HG03442 (cell line): Measurements from ENCODE around the gene ZNHIT2.
"Not testable (repeated sequence)": the region's sequence is repeated elsewhere in the genome, so short reads cannot be mapped to it uniquely, and the experiment has no call there.

Source experiments
- ATAC-seq: cut with Tn5 transposase; IDR thresholded peaks from one replicate; pipeline ENCODE4 v1.9.1; 2021; ENCODE audit warnings: mild to moderate bottlenecking, moderate library complexity; ENCODE audit not compliant: unreplicated experiment

Gene ZNHIT2

GRCh38 chr11:65121447-65121864 is 4.0 kb upstream of the ZNHIT2 start:
- no peak for ATAC-seq

- no peak for ATAC-seq
These were observed 3.3 kb upstream of the ZNHIT2 start for GRCh38 chr11:65120831-65121230.

- ATAC-seq: no peak
These were observed 2.1 kb upstream of the ZNHIT2 start for GRCh38 chr11:65119670-65119995.

- not testable (repeated sequence) for ATAC-seq
These were observed 1.6 kb upstream of the ZNHIT2 start for GRCh38 chr11:65118891-65119669.

- no peak for ATAC-seq
These were observed 766 bp upstream of the ZNHIT2 start for GRCh38 chr11:65118097-65118837.

GRCh38 chr11:65116370-65117205 is 913 bp downstream of the ZNHIT2 start:
- ATAC-seq: no peak

GRCh38 chr11:65115361-65116082 is 2.0 kb downstream of the ZNHIT2 start:
- no peak for ATAC-seq

- no peak for ATAC-seq
These were observed 2.8 kb downstream of the ZNHIT2 start for GRCh38 chr11:65114538-65115171.

- no peak for ATAC-seq
These were observed 3.7 kb downstream of the ZNHIT2 start for GRCh38 chr11:65113839-65114238.

GRCh38 chr11:65113361-65113756 is 4.1 kb downstream of the ZNHIT2 start:
- no peak for ATAC-seq

GRCh38 chr11:65112546-65113360 is 4.7 kb downstream of the ZNHIT2 start:
- ATAC-seq: peak; percentile 29

GRCh38 chr11:65111744-65112545 is 5.6 kb downstream of the ZNHIT2 start, which contains the start of gene TM7SF2:
TM7SF2 (plus strand) TSS chr11:65111872; CDS start chr11:65112016, 144 bp downstream.
- ATAC-seq: peak; percentile 66

GRCh38 chr11:65111159-65111743 is 6.2 kb downstream of the ZNHIT2 start:
- ATAC-seq: no peak

- ATAC-seq: no peak
These were observed 7.1 kb downstream of the ZNHIT2 start for GRCh38 chr11:65110354-65110861.

- no peak for ATAC-seq
These were observed 8.0 kb downstream of the ZNHIT2 start for GRCh38 chr11:65109231-65110198.

GRCh38 chr11:65108469-65109123 is 8.9 kb downstream of the ZNHIT2 start:
- ATAC-seq: no peak
